ENCODE results near the gene APOL6.

GRCh38 chr22:35649636-35650250 is 1.5 kb downstream of the APOL6 start:
- TF ChIP-seq CTCF (IDR thresholded peaks at IDR 0.05) = no peak
- TF ChIP-seq EP300 (IDR thresholded peaks at IDR 0.05; ENCODE audit: low read depth) = no peak
